K562 (cell line): Measurements from ENCODE around the gene PCDHGB5. TPM values are rescaled to one million over a fixed set of nuclear protein-coding genes. Genes with fewer than 3 reads are reported as not detected.
"Not testable (repeated sequence)": the region's sequence is repeated elsewhere in the genome, so short reads cannot be mapped to it uniquely, and the experiment has no call there.

Experiments used
- ATAC-seq: fragments of 200-7000 bp; cut with Tn5 transposase; 3 replicates; pipeline ENCODE4 v1.9.1; 2020; ENCODE audit warnings: moderate library complexity
- BruUV-seq: library from RNA; stranded (reverse); fragments of 400-500 nt; replicated peaks from 2 replicates; lab custom pipeline; 2021; lab: Mats Ljungman, UMichigan
- CTCF ChIA-PET: fragments of 300-600 bp; formaldehyde crosslinking; extraction: SDS; loops from one replicate; lab custom pipeline; 2021; ENCODE audit warnings: low intra/inter-chr PET ratio; lab: Yijun Ruan, JAX
- POLR2A ChIA-PET: fragments of 300-600, 350-650 bp; sonication (Branson Sonifier 250); formaldehyde crosslinking; extraction: SDS; loops from one replicate; lab custom pipeline; 2021; ENCODE audit warnings: antibody characterized with exemption, inconsistent platforms; lab: Yijun Ruan, JAX
- DNase-seq, 4 experiments: peaks; one replicate each; pipeline versions ENCODE4 v3.0.0 to v3.0.0-alpha.2; 2011 to 2018; ENCODE audit warnings: low spot score in 3 of 4, mixed read lengths in 3 of 4; ENCODE audit errors: extremely low read depth in 1 of 4
- FAIRE-seq: peaks from 2 replicates; lab custom pipeline; 2011; peaks lifted over from hg19 to GRCh38; lab: Jason Lieb, UNC
- H2AFZ ChIP-seq: 2 replicates; pipeline ENCODE4 v1.6.0; 2011; ENCODE audit warnings: low read depth, low read length, control low read depth, inconsistent platforms
- H3K27ac ChIP-seq: fragments of 200-600 bp; 3 replicates; pipeline ENCODE4 v1.8.0; 2011; ENCODE audit warnings: low read depth, mild to moderate bottlenecking, control low read depth, inconsistent platforms, low read length, moderate library complexity, mixed read lengths; ENCODE audit errors: extremely low read depth
- H3K27me3 ChIP-seq, 2 experiments: fragments of 300-600 bp in 1 of 2; 2 replicates in 1 of 2; 3 replicates in 1 of 2; pipeline versions ENCODE4 v1.6.0 to v1.8.0; 2011; ENCODE audit warnings: inconsistent platforms in 2 of 2, low read length in 2 of 2, mild to moderate bottlenecking in 1 of 2, mixed read lengths in 1 of 2, moderate library complexity in 1 of 2; ENCODE audit not compliant: control insufficient read depth in 2 of 2, insufficient read depth in 2 of 2
- H3K36me3 ChIP-seq: fragments of 300-600 bp; 3 replicates; pipeline ENCODE4 v1.8.0; 2011; ENCODE audit warnings: mild to moderate bottlenecking, low read length, inconsistent platforms; ENCODE audit not compliant: control insufficient read depth, insufficient read depth
- H3K4me1 ChIP-seq, 2 experiments: fragments of 200-600 bp in 1 of 2; replicated peaks in 1 of 2; 2 replicates in 1 of 2; 3 replicates in 1 of 2; pipeline versions ENCODE4 v1.5.1 to v1.8.0; 2011; ENCODE audit warnings: inconsistent platforms in 2 of 2, low read length in 2 of 2, mild to moderate bottlenecking in 1 of 2, mixed read lengths in 1 of 2, moderate library complexity in 1 of 2; ENCODE audit not compliant: control insufficient read depth in 2 of 2, insufficient read depth in 2 of 2
- H3K4me2 ChIP-seq: 2 replicates; pipeline ENCODE4 v1.6.1; 2011; ENCODE audit warnings: low read length, control low read depth, inconsistent platforms, mixed read lengths; ENCODE audit not compliant: insufficient read depth
- H3K4me3 ChIP-seq: fragments of 200-600 bp; sonication (generic), shearing (Covaris generic); 2 replicates; pipeline ENCODE4 v1.5.1; 2016; ENCODE audit warnings: control low read depth, inconsistent platforms
- H3K79me2 ChIP-seq: fragments of 200-600 bp; 3 replicates; pipeline ENCODE4 v1.8.0; 2011; ENCODE audit warnings: low read length, inconsistent platforms; ENCODE audit not compliant: control insufficient read depth, insufficient read depth
- H3K9ac ChIP-seq, 2 experiments: 2 replicates each; pipeline versions ENCODE4 v1.6.0 to v1.6.1; 2011; ENCODE audit warnings: low read depth in 2 of 2, low read length in 2 of 2, control low read depth in 1 of 2, inconsistent platforms in 1 of 2, mild to moderate bottlenecking in 1 of 2, mixed read lengths in 1 of 2; ENCODE audit not compliant: insufficient read depth in 1 of 2
- H3K9me1 ChIP-seq: one replicate; pipeline ENCODE4 v1.6.0; 2011; ENCODE audit warnings: inconsistent platforms, mild to moderate bottlenecking, low read length, moderate library complexity; ENCODE audit not compliant: control insufficient read depth, insufficient read depth
- H3K9me3 ChIP-seq: replicated peaks from 2 replicates; pipeline ENCODE4 v1.5.1; 2011; ENCODE audit warnings: low read depth, low read length, inconsistent platforms; ENCODE audit not compliant: control insufficient read depth, insufficient read depth
- H4K20me1 ChIP-seq: replicated peaks from 2 replicates; pipeline ENCODE4 v1.6.1; 2011; ENCODE audit warnings: low read length, inconsistent platforms, mixed read lengths; ENCODE audit not compliant: control insufficient read depth, insufficient read depth
- REST ChIP-seq, 2 experiments: fragments of 450-650 bp; formaldehyde crosslinking in 1 of 2; IDR thresholded peaks; 2 replicates each; pipeline versions ENCODE4 v1.4.0 to v1.6.1; 2014 to 2020; ENCODE audit warnings: mild to moderate bottlenecking in 2 of 2, borderline replicate concordance in 1 of 2, low read depth in 1 of 2
- WGBS: fragments of 100-300 bp; shearing (Covaris generic); methylation state at CpG from one replicate; pipeline ENCODE4 v1.1.6; 2016; ENCODE audit warnings: low coverage, mixed read lengths; ENCODE audit not compliant: insufficient coverage; ENCODE audit errors: missing lambda C conversion rate; 5-methylcytosine and 5-hydroxymethylcytosine counted together
- in situ Hi-C: fragments of 300-500 bp; cut with MboI; formaldehyde crosslinking; loops from 4 replicates; pipeline ENCODE4 v1.15.0; 2018; ENCODE audit warnings: inconsistent platforms, mixed read lengths
- intact Hi-C: fragments of 100-400 bp; cut with micrococcal nuclease; formaldehyde crosslinking; loops from 2 replicates; pipeline ENCODE4 v1.14.2; 2022
- polyA plus RNA-seq, 8 experiments: library from polyadenylated mRNA; depleted of rRNA in 4 of 8; stranded (reverse) in 5 of 8; unstranded in 3 of 8; fragments of >200 nt; fragmentation: Nextera tagmentation in 2 of 8; fragmentation: Illumina TruSeq in 1 of 8; extraction: Ambion mirVana in 2 of 8; extraction: Trizol in 1 of 8; gene quantifications; 2 replicates each; pipeline versions ENCODE4 v1.2.1 to v1.2.3, GENCODE V29; 2011 to 2014; ENCODE audit warnings: inconsistent platforms in 1 of 8, missing spikeins in 1 of 8
- total RNA-seq, 7 experiments: library from RNA; depleted of rRNA in 6 of 7; stranded (reverse); fragments of >200 nt in 6 of 7; fragmentation: Illumina TruSeq in 2 of 7; extraction: Trizol in 2 of 7; gene quantifications; 2 replicates each; pipeline versions ENCODE4 v1.2.1 to v1.2.3, GENCODE V29; 2011 to 2021; ENCODE audit warnings: low replicate concordance in 1 of 7

Gene PCDHGB5
- total and polyA plus RNA-seq, 9 of the 15 experiments (the other 6 are each of a cell fraction or from before 2014, with no cell fraction given): 0.05 to 0.29 (median 0.12) TPM; not detected in 2

GRCh38 chr5:141394401-141395187 lies 3.2 kb upstream of the PCDHGB5 start:
- FAIRE-seq; in situ Hi-C loops; H4K20me1 ChIP-seq; H3K27ac ChIP-seq; CTCF ChIA-PET; H3K4me2 ChIP-seq; intact Hi-C loops; H3K36me3 ChIP-seq; H2AFZ ChIP-seq; H3K9ac ChIP-seq; ATAC-seq; H3K79me2 ChIP-seq; H3K9me3 ChIP-seq; H3K9me1 ChIP-seq; DNase-seq; H3K4me3 ChIP-seq; BruUV-seq; POLR2A ChIA-PET; TF ChIP-seq REST (CRISPR knock-in tag; IDR thresholded peaks at IDR 0.05; ENCODE audit: low read depth): not testable (repeated sequence)
- H3K27me3 ChIP-seq: peaks cover 0 to 26% of the 10 kb centered on the region in 2 experiments; a peak in 3 of 5 replicates
- WGBS: 11% methylated on average over 34 of the region's 53 CpGs
- peak; percentile 31; the same call in 1 of the 2 replicates for TF ChIP-seq REST (IDR thresholded peaks at IDR 0.05; ENCODE audit: borderline replicate concordance)
- peaks cover 0 to 14% of the 10 kb centered on the region in 2 experiments; a peak in 1 of 5 replicates for H3K4me1 ChIP-seq
